Activated T-helper 2 cell treated with anti-CD3 and anti-CD28 coated beads, Interferon-gamma antibody, Interleukin-2, Interleukin-4, amounts not matched to agents 10 μg/mL and 5 μg/mL and 100 μg/mL, durations not matched to agents 14 hours and 24 hours and 36 hours (primary cell): ENCODE results near the gene TLE1. TPM values are rescaled to one million over a fixed set of nuclear protein-coding genes. Genes with fewer than 3 reads are reported as not detected.
"Not testable (repeated sequence)": the region's sequence is repeated elsewhere in the genome, so short reads cannot be mapped to it uniquely, and the experiment has no call there.

Source experiments
- DNase-seq: peaks from one replicate; pipeline ENCODE4 v3.0.0; 2021; ENCODE audit warnings: low spot score
- H3K27ac Mint-ChIP-seq: one replicate; pipeline ENCODE4 v1.8.0; 2021; ENCODE audit warnings: mixed read lengths
- H3K27me3 Mint-ChIP-seq: one replicate; pipeline ENCODE4 v1.8.0; 2021; ENCODE audit warnings: low read depth, mixed read lengths
- H3K36me3 Mint-ChIP-seq: one replicate; pipeline ENCODE4 v1.8.0; 2021; ENCODE audit warnings: low read depth, mixed read lengths
- H3K4me1 Mint-ChIP-seq: one replicate; pipeline ENCODE4 v1.8.0; 2021; ENCODE audit warnings: low read depth, mixed read lengths
- H3K4me3 Mint-ChIP-seq: one replicate; pipeline ENCODE4 v1.8.0; 2021; ENCODE audit warnings: low read depth, mild to moderate bottlenecking, moderate library complexity, mixed read lengths
- H3K9me3 Mint-ChIP-seq: one replicate; pipeline ENCODE4 v1.8.0; 2021; ENCODE audit warnings: mixed read lengths
- intact Hi-C: fragments of 100-400 bp; cut with micrococcal nuclease; formaldehyde crosslinking; loops from one replicate; pipeline ENCODE4 v1.15.1; 2023
- total RNA-seq: library from RNA; stranded (reverse); gene quantifications from 2 replicates; pipeline ENCODE4 v1.2.3, GENCODE V29; 2022

TLE1 gene
- total RNA-seq, 1 donor from 2014 or later: 0.41 TPM

GRCh38 chr9:81596679-81597418, 92.5 kb downstream of the TLE1 start:
- Mint-ChIP-seq H3K27me3 (no peaks in the 10 kb centered on the region), H3K36me3 (no peaks in the 10 kb centered on the region), H3K27ac (no peak overlapping the region), H3K9me3 (no peaks in the 10 kb centered on the region), H3K4me3 (no peak overlapping the region), H3K4me1 (no peaks in the 10 kb centered on the region)
- intact Hi-C loops: no loop called here
- no peak for DNase-seq

GRCh38 chr9:81595887-81596543, 93.3 kb downstream of the TLE1 start:
- intact Hi-C loops: no loop called here
- DNase-seq: no peak

DNA sequence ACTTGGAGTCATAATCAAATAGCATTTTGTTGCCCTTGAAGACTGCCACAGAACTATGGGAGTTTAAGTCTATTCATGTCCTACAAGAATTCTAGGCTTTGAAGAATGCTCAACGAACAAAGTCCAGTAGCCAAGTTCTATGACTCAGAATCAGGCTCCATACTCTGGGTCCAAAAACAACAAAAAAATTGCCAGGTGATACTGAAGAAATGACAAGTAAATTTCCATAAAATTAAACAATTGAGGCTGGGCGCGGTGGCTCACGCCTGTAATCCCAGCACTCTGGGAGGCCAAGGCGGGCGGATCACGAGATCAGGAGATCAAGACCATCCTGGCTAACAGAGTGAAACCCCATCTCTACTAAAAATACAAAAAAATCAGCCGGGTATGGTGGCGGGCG, 94.1 kb downstream of the TLE1 start:
- not testable (repeated sequence) for H3K4me3 Mint-ChIP-seq

More at GRCh38 chr9:81595887-81596543, 93.3 kb downstream of the TLE1 start:
- Mint-ChIP-seq H3K4me3 (no peak overlapping the region), H3K9me3 (no peaks in the 10 kb centered on the region), H3K36me3 (no peaks in the 10 kb centered on the region), H3K27me3 (no peaks in the 10 kb centered on the region), H3K4me1 (no peaks in the 10 kb centered on the region), H3K27ac (no peak overlapping the region)

GRCh38 chr9:81594415-81594814, 94.9 kb downstream of the TLE1 start:
- Mint-ChIP-seq H3K27ac (no peak overlapping the region), H3K27me3 (no peaks in the 10 kb centered on the region), H3K36me3 (no peaks in the 10 kb centered on the region), H3K4me1 (no peaks in the 10 kb centered on the region), H3K9me3 (no peaks in the 10 kb centered on the region), H3K4me3 (no peak overlapping the region)
- no peak for DNase-seq
- intact Hi-C loops: no loop called here

More for the DNA sequence above, 94.1 kb downstream of the TLE1 start:
- H3K9me3 Mint-ChIP-seq, H3K4me1 Mint-ChIP-seq, H3K27me3 Mint-ChIP-seq, H3K36me3 Mint-ChIP-seq, DNase-seq, H3K27ac Mint-ChIP-seq, intact Hi-C loops: not testable (repeated sequence)

DNA sequence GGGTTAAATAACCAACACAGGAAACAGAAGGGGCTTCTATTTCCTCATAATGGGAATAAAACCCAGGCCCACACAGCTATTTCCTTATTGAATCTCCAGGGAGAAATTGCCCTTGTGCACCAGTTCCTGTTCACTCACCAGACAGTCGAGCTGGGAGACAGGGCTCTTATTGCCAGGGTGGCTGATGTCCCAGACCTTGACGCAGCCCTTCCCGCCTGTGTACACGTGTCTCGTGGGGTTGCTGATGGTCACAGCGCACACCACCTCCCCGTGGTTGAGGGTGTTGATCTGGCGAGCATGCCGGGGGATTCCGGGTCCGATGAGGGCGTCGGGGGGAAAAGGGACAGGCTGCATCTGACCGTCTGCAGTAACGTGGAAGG, 96.5 kb downstream of the TLE1 start:
- H3K27ac Mint-ChIP-seq: no peak overlapping the region
- no peaks in the 10 kb centered on the region for H3K27me3 Mint-ChIP-seq
- H3K4me1 Mint-ChIP-seq: no peaks in the 10 kb centered on the region
- intact Hi-C loops: no loop called here
- no peaks in the 10 kb centered on the region for H3K36me3 Mint-ChIP-seq
- no peak overlapping the region for H3K4me3 Mint-ChIP-seq
- DNase-seq: no peak
- H3K9me3 Mint-ChIP-seq: no peaks in the 10 kb centered on the region

DNA sequence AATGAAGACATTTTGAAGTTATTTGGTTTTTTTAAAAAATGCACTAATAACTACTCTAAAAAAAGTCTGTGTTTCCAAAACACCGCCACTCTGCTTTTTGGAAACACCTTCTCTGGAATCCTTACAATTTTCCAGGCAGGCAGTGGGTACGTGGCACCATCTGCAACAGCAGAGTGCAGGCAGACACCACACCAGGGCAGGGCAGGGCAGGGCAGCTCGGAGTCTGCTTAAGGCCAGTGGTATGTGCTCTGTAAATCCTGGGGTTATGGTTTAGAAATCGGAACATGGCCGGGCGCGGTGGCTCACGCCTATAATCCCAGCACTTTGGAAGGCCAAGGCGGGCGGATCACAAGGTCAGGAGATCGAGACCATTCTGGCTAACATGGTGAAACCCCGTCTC, 97.6 kb downstream of the TLE1 start:
- intact Hi-C loops: no loop called here
- Mint-ChIP-seq H3K4me1 (no peaks in the 10 kb centered on the region), H3K27ac (no peak overlapping the region), H3K36me3 (no peaks in the 10 kb centered on the region), H3K9me3 (no peaks in the 10 kb centered on the region), H3K4me3 (no peak overlapping the region), H3K27me3 (no peaks in the 10 kb centered on the region)
- no peak for DNase-seq

- Mint-ChIP-seq H3K27ac (no peak overlapping the region), H3K4me1 (no peaks in the 10 kb centered on the region), H3K27me3 (no peaks in the 10 kb centered on the region), H3K36me3 (no peaks in the 10 kb centered on the region), H3K4me3 (no peak overlapping the region), H3K9me3 (no peaks in the 10 kb centered on the region)
- intact Hi-C loops: no loop called here
- DNase-seq: no peak
Observed at GRCh38 chr9:81590688-81591087, 98.7 kb downstream of the TLE1 start.

GRCh38 chr9:81589819-81590218, 99.5 kb downstream of the TLE1 start:
- Mint-ChIP-seq H3K36me3 (no peaks in the 10 kb centered on the region), H3K27me3 (no peaks in the 10 kb centered on the region), H3K4me1 (no peaks in the 10 kb centered on the region), H3K9me3 (no peaks in the 10 kb centered on the region), H3K27ac (no peak overlapping the region), H3K4me3 (no peak overlapping the region)
- intact Hi-C loops: no loop called here
- no peak for DNase-seq

DNA sequence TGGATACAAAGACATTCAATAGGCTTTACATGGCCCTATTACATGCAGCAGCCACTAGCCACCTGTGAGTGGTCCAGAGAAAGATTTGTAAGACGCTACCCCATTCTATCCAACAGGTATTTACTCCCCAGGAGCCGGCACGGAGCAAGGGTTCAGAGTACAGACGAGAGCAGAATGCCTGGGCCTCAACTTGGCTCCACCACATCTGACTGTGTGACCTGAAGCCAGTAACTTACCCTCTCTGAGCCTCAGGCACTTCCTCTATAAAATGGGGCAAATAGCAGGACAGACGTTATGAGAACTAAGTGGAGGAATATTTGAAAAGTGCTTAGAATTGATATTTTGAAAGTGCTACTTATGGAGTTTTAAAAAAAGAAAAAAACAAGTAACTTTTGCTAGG, 100.0 kb downstream of the TLE1 start:
- intact Hi-C loops: no loop called here
- Mint-ChIP-seq H3K27me3 (no peaks in the 10 kb centered on the region), H3K4me1 (no peaks in the 10 kb centered on the region), H3K36me3 (no peaks in the 10 kb centered on the region), H3K9me3 (no peaks in the 10 kb centered on the region), H3K4me3 (no peak overlapping the region), H3K27ac (no peak overlapping the region)
- DNase-seq: no peak

DNA sequence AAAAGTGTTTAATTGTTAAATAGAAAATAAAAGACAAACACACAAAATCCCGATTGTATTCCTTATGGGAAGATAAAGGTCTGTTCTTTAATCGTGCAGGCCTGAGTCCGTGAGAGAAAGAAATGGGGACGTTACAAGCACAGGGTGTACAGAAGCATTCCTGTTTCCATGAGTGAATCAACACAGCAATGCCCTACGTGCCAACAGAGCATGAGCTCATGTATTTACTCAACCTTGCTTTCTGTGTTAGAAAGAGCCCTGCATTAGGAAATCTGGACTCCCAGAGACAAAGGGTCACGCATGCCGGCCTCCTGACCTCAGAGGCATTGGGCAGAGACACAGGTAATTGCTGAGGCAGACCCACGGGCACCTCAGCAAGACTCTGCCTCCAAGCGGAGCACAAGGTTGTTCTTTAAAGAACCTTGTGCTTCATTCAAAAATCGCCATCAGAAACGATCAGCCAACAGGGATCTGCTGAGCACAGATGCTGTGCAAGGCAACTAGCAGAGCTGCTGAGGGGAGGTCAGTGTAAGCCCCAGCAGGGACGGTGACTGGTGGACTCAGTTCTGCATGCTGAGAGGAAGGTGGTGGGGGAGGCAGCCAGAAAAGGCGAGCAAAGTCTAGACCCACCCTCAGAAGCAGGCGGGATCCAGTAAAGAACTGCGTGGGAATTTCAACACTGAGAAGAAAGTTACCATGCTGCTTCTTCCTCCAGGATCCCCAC, 101.0 kb downstream of the TLE1 start:
- H3K9me3 Mint-ChIP-seq: no peaks in the 10 kb centered on the region
- no peaks in the 10 kb centered on the region for H3K4me1 Mint-ChIP-seq
- no peaks in the 10 kb centered on the region for H3K36me3 Mint-ChIP-seq
- DNase-seq: no peak
- no peak overlapping the region for H3K27ac Mint-ChIP-seq
- no peak overlapping the region for H3K4me3 Mint-ChIP-seq
- no peaks in the 10 kb centered on the region for H3K27me3 Mint-ChIP-seq
- intact Hi-C loops: no loop called here

GRCh38 chr9:81586786-81587185, 102.6 kb downstream of the TLE1 start:
- Mint-ChIP-seq H3K36me3 (no peaks in the 10 kb centered on the region), H3K4me3 (no peak overlapping the region), H3K27ac (no peak overlapping the region), H3K9me3 (no peaks in the 10 kb centered on the region), H3K4me1 (no peaks in the 10 kb centered on the region), H3K27me3 (no peaks in the 10 kb centered on the region)
- intact Hi-C loops: no loop called here
- no peak for DNase-seq

GRCh38 chr9:81585191-81585763, 104.1 kb downstream of the TLE1 start:
- Mint-ChIP-seq H3K4me3 (no peak overlapping the region), H3K36me3 (no peaks in the 10 kb centered on the region), H3K9me3 (no peaks in the 10 kb centered on the region), H3K27ac (no peak overlapping the region), H3K27me3 (no peaks in the 10 kb centered on the region), H3K4me1 (no peaks in the 10 kb centered on the region)
- intact Hi-C loops: no loop called here
- DNase-seq: no peak

- Mint-ChIP-seq H3K27ac (no peak overlapping the region), H3K36me3 (no peaks in the 10 kb centered on the region), H3K9me3 (no peaks in the 10 kb centered on the region), H3K4me1 (no peaks in the 10 kb centered on the region), H3K4me3 (no peak overlapping the region), H3K27me3 (no peaks in the 10 kb centered on the region)
- intact Hi-C loops: no loop called here
- DNase-seq: no peak
Observed at GRCh38 chr9:81584099-81584498, 105.2 kb downstream of the TLE1 start.
